ENCODE results near the gene FXYD7. TPM values are rescaled to one million over a fixed set of nuclear protein-coding genes. Genes with fewer than 3 reads are reported as not detected.

FXYD7 gene
- polyA plus RNA-seq, 1 donor (not counting 4 experiments of a cell fraction or from before 2014, with no cell fraction given) = not detected

- H3K4me3 ChIP-seq (ENCODE audit: control insufficient read depth in 2 of 3, extremely low read depth in 1 of 3, insufficient read depth in 2 of 3, low read depth in 1 of 3, low read length in 3 of 3) = peak overlapping the region in 1 of 3 experiments; percentile 43
Measured at GRCh38 chr19:35120492-35120891, 22.6 kb upstream of the FXYD7 start.

GRCh38 chr19:35120898-35121297, 22.2 kb upstream of the FXYD7 start:
- Histone ChIP-seq H3K79me2 (ENCODE audit: control insufficient read depth, insufficient read depth, low read length) (peaks cover 36% of the 10 kb centered on the region), H4K20me1 (ENCODE audit: control insufficient read depth, extremely low read depth, insufficient read depth, low read length) (no peaks in the 10 kb centered on the region), H3K36me3 (ENCODE audit: control insufficient read depth in 2 of 2, extremely low read depth in 1 of 2, insufficient read depth in 2 of 2, low read length in 2 of 2) (peaks cover 7 to 19% of the 10 kb centered on the region in 2 experiments), H3K27me3 (ENCODE audit: control insufficient read depth, extremely low read depth, insufficient read depth, low read length) (no peaks in the 10 kb centered on the region), H3K4me1 (ENCODE audit: control insufficient read depth, extremely low read depth, insufficient read depth, low read length) (peaks cover 82% of the 10 kb centered on the region), H3K4me3 (ENCODE audit: control insufficient read depth in 2 of 3, extremely low read depth in 1 of 3, insufficient read depth in 2 of 3, low read depth in 1 of 3, low read length in 3 of 3) (peak overlapping the region in 1 of 3 experiments; percentile 43), H3K9ac (ENCODE audit: control insufficient read depth, extremely low read depth, insufficient read depth, low read length) (peak overlapping the region; percentile 74), H3K27ac (ENCODE audit: control insufficient read depth, insufficient read depth, low read length) (peak overlapping the region; percentile 87), H3K9me3 (ENCODE audit: control insufficient read depth, low read depth, low read length) (no peaks in the 10 kb centered on the region), H3K4me2 (ENCODE audit: control insufficient read depth, extremely low read depth, insufficient read depth, low read depth, low read length) (peak overlapping the region; percentile 74), H3K9me1 (ENCODE audit: control insufficient read depth, extremely low read depth, insufficient read depth, low read length) (no peaks in the 10 kb centered on the region), H2AFZ (ENCODE audit: control insufficient read depth, low read length) (no peak overlapping the region)
- FAIRE-seq (no peak), DNase-seq (ENCODE audit: low read depth, low spot score) (no peak)
- TF ChIP-seq CTCF (optimal IDR thresholded peaks at IDR 0.05 in 1 of 3, IDR thresholded peaks at IDR 0.05 in 1 of 3, conservative IDR thresholded peaks at IDR 0.05 in 1 of 3; ENCODE audit: extremely low read depth in 1 of 3, insufficient read depth in 2 of 3, low read length in 3 of 3) = no peak
- no peak for TF ChIP-seq EZH2 (IDR thresholded peaks at IDR 0.05; ENCODE audit: low read length)
- dilution Hi-C loops (cut with MboI; ENCODE audit: extremely low pct_ligation_motif_present, low sequenced_read_pairs) = no loop called here

More at GRCh38 chr19:35120492-35120891, 22.6 kb upstream of the FXYD7 start:
- Histone ChIP-seq H3K4me1 (ENCODE audit: control insufficient read depth, extremely low read depth, insufficient read depth, low read length) (peaks cover 82% of the 10 kb centered on the region), H3K4me2 (ENCODE audit: control insufficient read depth, extremely low read depth, insufficient read depth, low read depth, low read length) (peak overlapping the region; percentile 74), H3K36me3 (ENCODE audit: control insufficient read depth in 2 of 2, extremely low read depth in 1 of 2, insufficient read depth in 2 of 2, low read length in 2 of 2) (peaks cover 7 to 19% of the 10 kb centered on the region in 2 experiments), H3K9me3 (ENCODE audit: control insufficient read depth, low read depth, low read length) (no peaks in the 10 kb centered on the region), H3K9ac (ENCODE audit: control insufficient read depth, extremely low read depth, insufficient read depth, low read length) (peak overlapping the region; percentile 74), H2AFZ (ENCODE audit: control insufficient read depth, low read length) (no peak overlapping the region), H4K20me1 (ENCODE audit: control insufficient read depth, extremely low read depth, insufficient read depth, low read length) (no peaks in the 10 kb centered on the region), H3K27me3 (ENCODE audit: control insufficient read depth, extremely low read depth, insufficient read depth, low read length) (no peaks in the 10 kb centered on the region), H3K9me1 (ENCODE audit: control insufficient read depth, extremely low read depth, insufficient read depth, low read length) (no peaks in the 10 kb centered on the region), H3K27ac (ENCODE audit: control insufficient read depth, insufficient read depth, low read length) (peak overlapping the region; percentile 87), H3K79me2 (ENCODE audit: control insufficient read depth, insufficient read depth, low read length) (peaks cover 38% of the 10 kb centered on the region)
- TF ChIP-seq EZH2 (IDR thresholded peaks at IDR 0.05; ENCODE audit: low read length) (no peak), CTCF (optimal IDR thresholded peaks at IDR 0.05 in 1 of 3, IDR thresholded peaks at IDR 0.05 in 1 of 3, conservative IDR thresholded peaks at IDR 0.05 in 1 of 3; ENCODE audit: extremely low read depth in 1 of 3, insufficient read depth in 2 of 3, low read length in 3 of 3) (no peak)
- FAIRE-seq = peak; percentile 94
- DNase-seq (ENCODE audit: low read depth, low spot score) = peak; percentile 92
- dilution Hi-C loops (cut with MboI; ENCODE audit: extremely low pct_ligation_motif_present, low sequenced_read_pairs) = no loop called here
